ENCODE results near the gene APLP2.

- no peak for TF ChIP-seq CTCF (IDR thresholded peaks at IDR 0.05; ENCODE audit: low read depth, low read length)
- no peak for TF ChIP-seq EZH2phosphoT487 (IDR thresholded peaks at IDR 0.05; ENCODE audit: low read depth)
Measured at GRCh38 chr11:130102301-130103249, 32.9 kb downstream of the APLP2 start.

Measured in OCI-LY3 (cell line).